K562 (cell line): Measurements from ENCODE around the gene KAZN.

Experiments
- KAT7 ChIP-seq: sonication (generic); formaldehyde crosslinking; IDR thresholded peaks from 2 replicates; pipeline ENCODE4 v1.8.0; 2022; ENCODE audit warnings: missing genetic modification reagents, mild to moderate bottlenecking, borderline replicate concordance
- TF ChIP-seq, protein P1 (sequence below): sonication (generic); formaldehyde crosslinking; IDR thresholded peaks from 2 replicates; pipeline ENCODE4 v1.8.1; 2023; ENCODE audit warnings: mild to moderate bottlenecking, missing genetic modification reagents, moderate library complexity

DNA sequence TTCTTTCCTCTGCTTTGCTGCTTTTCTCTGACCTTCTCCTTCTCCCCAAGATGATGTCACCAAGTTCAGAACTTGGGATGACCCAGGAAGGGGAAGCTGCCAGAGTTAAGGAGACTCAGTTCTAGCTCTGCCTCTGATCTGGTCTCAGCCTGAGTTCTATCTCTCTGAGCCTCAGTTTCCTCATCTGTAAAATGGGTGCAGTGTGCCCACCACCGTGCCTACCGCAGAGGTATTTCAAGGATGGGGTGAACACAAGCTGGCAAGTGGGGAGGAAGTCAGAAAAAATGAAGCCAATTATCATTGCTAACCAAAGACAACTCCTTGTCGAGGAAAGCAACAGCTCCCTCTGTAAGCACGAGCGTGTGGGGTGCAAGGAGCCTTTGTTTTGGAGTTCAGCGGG lies 249.7 kb downstream of the KAZN start:
- TF ChIP-seq KAT7 (CRISPR knock-in tag) = no peak
- TF ChIP-seq, protein P1, sequence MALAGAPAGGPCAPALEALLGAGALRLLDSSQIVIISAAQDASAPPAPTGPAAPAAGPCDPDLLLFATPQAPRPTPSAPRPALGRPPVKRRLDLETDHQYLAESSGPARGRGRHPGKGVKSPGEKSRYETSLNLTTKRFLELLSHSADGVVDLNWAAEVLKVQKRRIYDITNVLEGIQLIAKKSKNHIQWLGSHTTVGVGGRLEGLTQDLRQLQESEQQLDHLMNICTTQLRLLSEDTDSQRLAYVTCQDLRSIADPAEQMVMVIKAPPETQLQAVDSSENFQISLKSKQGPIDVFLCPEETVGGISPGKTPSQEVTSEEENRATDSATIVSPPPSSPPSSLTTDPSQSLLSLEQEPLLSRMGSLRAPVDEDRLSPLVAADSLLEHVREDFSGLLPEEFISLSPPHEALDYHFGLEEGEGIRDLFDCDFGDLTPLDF (CRISPR knock-in tag) = no peak
